Osteoblast (primary cell): ENCODE data around the gene DIRAS1. TPM values are rescaled to one million over a fixed set of nuclear protein-coding genes. Genes with fewer than 3 reads are reported as not detected.
A peak's percentile ranks its signal among the peaks of the same experiment; 100 is the strongest.

ENCODE experiments used
- DNase-seq: peaks from one replicate; pipeline ENCODE4 v3.0.0; 2011; ENCODE audit warnings: low spot score, mixed read lengths; ENCODE audit not compliant: insufficient read length; ENCODE audit errors: missing footprints
- H2AFZ ChIP-seq: 2 replicates; pipeline ENCODE4 v1.6.0; 2011; ENCODE audit warnings: mild to moderate bottlenecking, low read length
- H3K27ac ChIP-seq: 2 replicates; pipeline ENCODE4 v1.5.1; 2011; ENCODE audit warnings: mild to moderate bottlenecking, low read depth, low read length, moderate library complexity
- H3K27me3 ChIP-seq: 2 replicates; pipeline ENCODE4 v1.6.0; 2012; ENCODE audit warnings: mild to moderate bottlenecking, control low read depth, inconsistent platforms, low read length, moderate library complexity; ENCODE audit not compliant: insufficient read depth
- H3K36me3 ChIP-seq: 2 replicates; pipeline ENCODE4 v1.5.1; 2011; ENCODE audit warnings: mild to moderate bottlenecking, low read length, control low read depth, moderate library complexity; ENCODE audit not compliant: insufficient read depth
- H3K4me1 ChIP-seq: 2 replicates; pipeline ENCODE4 v1.5.1; 2011; ENCODE audit warnings: mild to moderate bottlenecking, low read length, control low read depth, moderate library complexity; ENCODE audit not compliant: insufficient read depth
- H3K4me2 ChIP-seq: 2 replicates; pipeline ENCODE4 v1.6.0; 2011; ENCODE audit warnings: mild to moderate bottlenecking, low read length; ENCODE audit not compliant: insufficient read depth
- H3K4me3 ChIP-seq: fragments of 200-600 bp; sonication (generic); 3 replicates; pipeline ENCODE4 v1.5.1; 2012; ENCODE audit warnings: mild to moderate bottlenecking, low read length, inconsistent platforms; ENCODE audit not compliant: insufficient read depth
- H3K79me2 ChIP-seq: 2 replicates; pipeline ENCODE4 v1.6.0; 2012; ENCODE audit warnings: mild to moderate bottlenecking, low read length, control low read depth, inconsistent platforms; ENCODE audit not compliant: insufficient read depth
- H3K9me3 ChIP-seq: 2 replicates; pipeline ENCODE4 v1.5.1; 2011; ENCODE audit warnings: low read depth, low read length, control low read depth
- H4K20me1 ChIP-seq: 2 replicates; pipeline ENCODE4 v1.6.0; 2012; ENCODE audit warnings: mild to moderate bottlenecking, low read length, control low read depth; ENCODE audit not compliant: insufficient read depth
- total RNA-seq: library from RNA; depleted of rRNA; stranded (reverse); fragments of >200 nt; gene quantifications from 2 replicates; pipeline ENCODE4 v1.2.3, GENCODE V29; 2012
- TF ChIP-seq, protein P1 (sequence below): IDR thresholded peaks from 2 replicates; pipeline ENCODE4 v1.5.1; 2011; ENCODE audit warnings: mild to moderate bottlenecking, low read depth, low read length, moderate library complexity; ENCODE audit errors: extremely low read depth

The DIRAS1 gene
- total RNA-seq, 1 donor: 14.8 TPM

DNA sequence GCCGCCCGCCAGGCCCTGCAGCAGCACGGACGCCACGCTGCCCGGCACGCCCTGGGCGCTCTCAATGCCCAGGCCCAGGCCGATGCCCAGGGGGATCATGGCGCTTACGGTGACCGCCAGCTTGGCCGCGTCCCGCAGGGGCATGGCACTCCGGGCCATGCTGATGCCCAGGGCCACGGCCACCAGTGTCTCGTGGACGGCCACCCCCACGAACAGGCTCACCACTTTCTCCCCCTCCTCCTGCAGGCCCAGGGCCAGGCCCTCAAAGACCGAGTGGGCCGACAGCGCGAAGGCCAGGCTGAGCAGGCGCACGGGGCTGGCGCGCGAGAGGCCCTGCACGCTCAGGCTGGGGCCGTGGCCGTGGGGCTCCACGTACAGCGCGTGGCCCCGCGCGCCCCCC is 11.7 kb upstream of the DIRAS1 start:
- no peak overlapping the region for H2AFZ ChIP-seq
- H3K27me3 ChIP-seq: no peaks in the 10 kb centered on the region
- H3K9me3 ChIP-seq: no peaks in the 10 kb centered on the region
- no peaks in the 10 kb centered on the region for H3K4me1 ChIP-seq
- H3K4me2 ChIP-seq: no peak overlapping the region
- peak; percentile 65 for DNase-seq
- H4K20me1 ChIP-seq: peaks cover 2% of the 10 kb centered on the region
- H3K27ac ChIP-seq: no peak overlapping the region
- H3K79me2 ChIP-seq: peaks cover 7% of the 10 kb centered on the region
- TF ChIP-seq, protein P1, sequence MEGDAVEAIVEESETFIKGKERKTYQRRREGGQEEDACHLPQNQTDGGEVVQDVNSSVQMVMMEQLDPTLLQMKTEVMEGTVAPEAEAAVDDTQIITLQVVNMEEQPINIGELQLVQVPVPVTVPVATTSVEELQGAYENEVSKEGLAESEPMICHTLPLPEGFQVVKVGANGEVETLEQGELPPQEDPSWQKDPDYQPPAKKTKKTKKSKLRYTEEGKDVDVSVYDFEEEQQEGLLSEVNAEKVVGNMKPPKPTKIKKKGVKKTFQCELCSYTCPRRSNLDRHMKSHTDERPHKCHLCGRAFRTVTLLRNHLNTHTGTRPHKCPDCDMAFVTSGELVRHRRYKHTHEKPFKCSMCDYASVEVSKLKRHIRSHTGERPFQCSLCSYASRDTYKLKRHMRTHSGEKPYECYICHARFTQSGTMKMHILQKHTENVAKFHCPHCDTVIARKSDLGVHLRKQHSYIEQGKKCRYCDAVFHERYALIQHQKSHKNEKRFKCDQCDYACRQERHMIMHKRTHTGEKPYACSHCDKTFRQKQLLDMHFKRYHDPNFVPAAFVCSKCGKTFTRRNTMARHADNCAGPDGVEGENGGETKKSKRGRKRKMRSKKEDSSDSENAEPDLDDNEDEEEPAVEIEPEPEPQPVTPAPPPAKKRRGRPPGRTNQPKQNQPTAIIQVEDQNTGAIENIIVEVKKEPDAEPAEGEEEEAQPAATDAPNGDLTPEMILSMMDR: no peak
- no peak overlapping the region for H3K4me3 ChIP-seq
- peaks cover 12% of the 10 kb centered on the region for H3K36me3 ChIP-seq

DNA sequence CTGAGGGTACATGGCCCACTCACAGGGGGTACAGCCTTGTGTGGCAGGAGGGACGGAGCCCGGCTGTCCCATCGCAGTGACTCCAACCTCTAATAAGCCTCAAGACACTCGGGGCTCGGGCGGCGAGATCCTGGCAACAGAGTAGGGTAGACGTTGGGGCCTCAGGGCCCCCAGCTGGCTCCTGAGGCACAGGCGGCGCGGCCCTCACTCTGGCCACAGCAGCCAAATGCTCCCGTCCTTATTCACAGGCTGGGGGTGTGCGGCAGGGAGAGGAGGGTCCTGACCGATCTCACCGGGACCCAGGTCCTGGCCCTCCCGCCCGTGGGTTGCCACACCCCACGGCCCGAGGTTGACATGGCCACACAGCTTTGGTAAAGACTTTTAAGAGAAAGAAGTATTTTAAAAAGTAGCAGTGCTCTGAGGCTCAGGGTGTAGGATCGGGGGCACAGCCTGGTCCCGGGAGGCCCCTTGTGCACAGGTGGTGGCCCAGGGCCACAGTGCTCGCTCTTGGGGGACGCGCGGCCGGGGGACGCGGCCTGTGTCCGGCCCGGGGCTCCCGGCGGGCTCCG is 11.1 kb upstream of the DIRAS1 start:
- Histone ChIP-seq H3K79me2 (peaks cover 7% of the 10 kb centered on the region), H3K9me3 (no peaks in the 10 kb centered on the region), H3K4me2 (no peak overlapping the region), H3K27me3 (peaks cover 3% of the 10 kb centered on the region), H3K4me1 (no peaks in the 10 kb centered on the region), H2AFZ (no peak overlapping the region), H3K27ac (no peak overlapping the region), H3K36me3 (peaks cover 12% of the 10 kb centered on the region), H4K20me1 (peaks cover 2% of the 10 kb centered on the region), H3K4me3 (no peak overlapping the region)
- TF ChIP-seq, protein P1: no peak
- DNase-seq: peak; percentile 80

DNA sequence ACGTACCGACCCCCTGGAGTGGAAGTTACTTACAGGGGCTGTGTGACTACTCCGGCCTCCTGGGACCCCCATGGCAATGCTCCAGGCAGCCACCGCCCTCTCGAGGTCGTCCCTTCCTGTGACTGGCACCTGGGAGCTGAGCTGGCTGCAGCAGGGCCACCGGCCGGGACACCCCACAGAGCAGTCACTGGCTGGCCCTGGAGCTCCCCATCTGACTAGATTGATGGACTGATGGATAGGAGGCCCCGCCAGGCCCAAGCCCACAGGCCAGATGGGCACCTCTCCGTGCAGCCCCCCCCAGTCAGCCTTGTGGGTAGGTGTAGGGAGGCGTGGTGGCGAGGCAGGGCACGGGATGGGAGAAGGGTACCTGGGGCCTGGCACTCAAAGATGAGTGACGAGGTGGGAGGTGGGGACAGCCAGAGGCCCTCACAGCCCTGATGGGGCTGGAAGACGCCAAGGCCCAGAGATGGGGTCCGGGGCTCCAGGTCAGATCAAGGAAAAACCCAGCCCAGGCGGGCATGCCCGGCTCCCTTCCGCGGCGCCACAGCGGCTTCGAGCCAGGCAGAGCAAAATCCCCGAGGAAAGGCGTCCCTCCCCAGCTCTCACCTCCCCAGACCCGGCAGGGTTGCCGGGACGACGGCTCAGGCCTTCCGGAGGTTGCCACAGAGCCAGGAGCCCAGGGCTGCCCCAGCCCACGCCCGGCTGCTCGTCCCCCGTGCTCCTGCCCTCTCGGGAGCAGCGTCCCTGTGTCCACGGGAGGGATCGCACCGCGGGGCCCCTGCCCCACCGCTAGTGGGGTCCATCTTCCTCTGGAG is 10.2 kb upstream of the DIRAS1 start:
- Histone ChIP-seq H3K27ac (no peak overlapping the region), H4K20me1 (peaks cover 2% of the 10 kb centered on the region), H3K4me3 (no peak overlapping the region), H3K79me2 (peaks cover 3% of the 10 kb centered on the region), H3K4me2 (no peak overlapping the region), H3K36me3 (peaks cover 6% of the 10 kb centered on the region), H3K9me3 (no peaks in the 10 kb centered on the region), H2AFZ (no peak overlapping the region), H3K4me1 (no peaks in the 10 kb centered on the region), H3K27me3 (peaks cover 10% of the 10 kb centered on the region)
- peak; percentile 89 for DNase-seq
- TF ChIP-seq, protein P1: no peak

DNA sequence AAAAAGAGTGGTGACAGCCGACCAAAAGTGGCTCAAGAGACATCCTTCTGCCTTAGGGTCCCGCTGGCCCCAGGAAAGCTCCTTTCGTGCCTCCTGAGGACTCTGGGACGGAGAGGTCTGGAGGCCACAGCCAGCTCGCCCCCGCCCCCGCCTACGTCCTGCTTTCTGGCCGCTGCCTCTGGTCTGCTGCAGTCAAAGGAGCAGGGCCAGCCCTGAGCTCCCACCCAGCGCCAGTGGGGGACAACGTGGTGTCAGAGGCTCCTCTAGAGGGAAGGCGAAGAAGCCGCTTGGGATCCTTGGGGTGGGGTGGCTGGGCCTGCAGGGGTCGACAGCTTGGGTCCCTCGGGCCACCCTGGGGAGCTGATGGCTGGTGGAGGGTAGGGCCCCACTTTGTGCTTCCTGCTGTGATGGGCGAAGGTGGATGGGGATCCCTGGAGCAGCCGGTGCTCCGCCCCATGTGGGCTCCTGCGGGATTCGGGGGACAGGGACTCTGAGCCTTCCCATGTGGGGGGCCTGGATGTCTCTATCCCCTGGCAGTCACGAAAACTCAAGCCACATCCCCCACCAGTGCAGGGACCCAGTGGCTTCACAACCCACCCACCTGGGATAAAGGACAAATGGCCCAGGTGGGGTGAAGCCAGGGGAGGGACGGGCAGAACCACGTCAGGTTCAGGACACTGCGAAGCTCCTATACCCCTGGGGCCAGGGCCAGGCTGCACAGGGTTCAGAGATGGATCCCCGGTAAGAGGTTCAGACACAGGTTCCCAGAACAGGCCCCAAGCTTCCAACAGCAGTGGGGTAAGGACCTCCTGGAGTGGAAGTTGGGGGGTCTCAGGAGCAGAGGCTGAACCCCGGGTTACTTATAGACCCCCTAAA is 9.0 kb upstream of the DIRAS1 start:
- no peaks in the 10 kb centered on the region for H3K79me2 ChIP-seq
- no peak overlapping the region for H3K4me2 ChIP-seq
- TF ChIP-seq, protein P1: no peak
- H3K9me3 ChIP-seq: no peaks in the 10 kb centered on the region
- no peak overlapping the region for H2AFZ ChIP-seq
- H3K27me3 ChIP-seq: peaks cover 14% of the 10 kb centered on the region
- no peaks in the 10 kb centered on the region for H4K20me1 ChIP-seq
- no peak overlapping the region for H3K27ac ChIP-seq
- H3K4me3 ChIP-seq: no peak overlapping the region
- DNase-seq: peak; percentile 79
- H3K4me1 ChIP-seq: no peaks in the 10 kb centered on the region
- no peaks in the 10 kb centered on the region for H3K36me3 ChIP-seq
